Neural cell (in vitro differentiated cells): ENCODE measurements around the gene CTNNA2. TPM values are rescaled to one million over a fixed set of nuclear protein-coding genes. Genes with fewer than 3 reads are reported as not detected.

Experiments used
- H2AFZ ChIP-seq: fragments of 200-600, 300-800 bp; sonication (generic), shearing (Covaris generic); 2 replicates; pipeline ENCODE4 v1.6.0; 2014; ENCODE audit warnings: low read depth, mild to moderate bottlenecking, antibody characterized with exemption, low read length, moderate library complexity
- H3F3A ChIP-seq: fragments of 200-600 bp; shearing (Covaris generic); 2 replicates; pipeline ENCODE4 v1.6.1; 2016; ENCODE audit warnings: mild to moderate bottlenecking, moderate library complexity, mixed read lengths, antibody characterized with exemption, low read length; ENCODE audit not compliant: insufficient read depth, poor library complexity, severe bottlenecking
- H3K27ac ChIP-seq: fragments of 200-600, 300-800 bp; sonication (generic), shearing (Covaris generic); 2 replicates; pipeline ENCODE4 v1.5.1; 2014; ENCODE audit warnings: mild to moderate bottlenecking, low read length, moderate library complexity
- H3K27me3 ChIP-seq: fragments of 300-800, 200-600 bp; sonication (generic), shearing (Covaris generic); 2 replicates; pipeline ENCODE4 v1.6.0; 2014; ENCODE audit warnings: mild to moderate bottlenecking, low read depth, low read length, moderate library complexity; ENCODE audit not compliant: insufficient read depth
- H3K36me3 ChIP-seq: fragments of 300-800, 200-600 bp; sonication (generic), shearing (Covaris generic); 2 replicates; pipeline ENCODE4 v1.5.1; 2014; ENCODE audit warnings: mild to moderate bottlenecking, antibody characterized with exemption, low read length, moderate library complexity; ENCODE audit not compliant: insufficient read depth
- H3K4me2 ChIP-seq: fragments of 300-800, 200-600 bp; sonication (generic), shearing (Covaris generic); 2 replicates; pipeline ENCODE4 v1.6.0; 2014; ENCODE audit warnings: mild to moderate bottlenecking, low read length
- H3K4me3 ChIP-seq: fragments of 300-800, 200-600 bp; sonication (generic), shearing (Covaris generic); 2 replicates; pipeline ENCODE4 v1.5.1; 2014; ENCODE audit warnings: mild to moderate bottlenecking, low read length, moderate library complexity
- H3K79me2 ChIP-seq: fragments of 200-600 bp; shearing (Covaris generic); replicated peaks from 2 replicates; pipeline ENCODE4 v1.6.0; 2014; ENCODE audit warnings: mild to moderate bottlenecking, low read length, moderate library complexity; ENCODE audit not compliant: insufficient read depth
- H3K9ac ChIP-seq: fragments of 300-800, 200-600 bp; sonication (generic), shearing (Covaris generic); 2 replicates; pipeline ENCODE4 v1.6.1; 2016; ENCODE audit warnings: mild to moderate bottlenecking, low read length, mixed read lengths
- H3K9me2 ChIP-seq: fragments of 200-600 bp; shearing (Covaris generic); 2 replicates; pipeline ENCODE4 v1.6.1; 2016; ENCODE audit warnings: mild to moderate bottlenecking, low read length, mixed read lengths; ENCODE audit not compliant: insufficient read depth
- H3K9me3 ChIP-seq: fragments of 200-600, 300-800 bp; sonication (generic), shearing (Covaris generic); 2 replicates; pipeline ENCODE4 v1.6.1; 2016; ENCODE audit warnings: mild to moderate bottlenecking, mixed run types, low read length, moderate library complexity, mixed read lengths
- H4K20me1 ChIP-seq: fragments of 200-600 bp; shearing (Covaris generic); 2 replicates; pipeline ENCODE4 v1.6.1; 2016; ENCODE audit warnings: mild to moderate bottlenecking, mixed run types; ENCODE audit not compliant: insufficient read depth
- CTCF ChIP-seq: fragments of 450-650 bp; IDR thresholded peaks from 2 replicates; pipeline ENCODE4 v1.5.1; 2014; ENCODE audit warnings: antibody characterized with exemption, mild to moderate bottlenecking, moderate library complexity; ENCODE audit not compliant: poor library complexity, severe bottlenecking
- EP300 ChIP-seq: fragments of 450-650 bp; conservative IDR thresholded peaks from 2 replicates; pipeline ENCODE4 v1.6.1; 2014; ENCODE audit warnings: antibody characterized with exemption, mild to moderate bottlenecking, moderate library complexity; ENCODE audit not compliant: poor library complexity, severe bottlenecking
- EZH2 ChIP-seq: fragments of 200-600, 300-800 bp; shearing (Covaris generic), sonication (generic); IDR thresholded peaks from 2 replicates; pipeline ENCODE4 v1.6.1; 2014; ENCODE audit warnings: antibody characterized with exemption, low read length, borderline replicate concordance, mild to moderate bottlenecking; ENCODE audit not compliant: insufficient read depth, poor library complexity, severe bottlenecking
- MXI1 ChIP-seq: fragments of 450-650 bp; conservative IDR thresholded peaks from 2 replicates; pipeline ENCODE4 v1.6.1; 2014; ENCODE audit warnings: antibody characterized with exemption, mild to moderate bottlenecking; ENCODE audit not compliant: poor library complexity, severe bottlenecking
- POLR2AphosphoS5 ChIP-seq: IDR thresholded peaks from 2 replicates; pipeline ENCODE4 v1.6.1; 2012
- RAD21 ChIP-seq: fragments of 450-650 bp; conservative IDR thresholded peaks from 2 replicates; pipeline ENCODE4 v1.6.1; 2014; ENCODE audit warnings: antibody characterized with exemption, mild to moderate bottlenecking, moderate library complexity
- REST ChIP-seq: IDR thresholded peaks from 2 replicates; pipeline ENCODE4 v1.6.1; 2012; ENCODE audit warnings: borderline replicate concordance
- SMC3 ChIP-seq: fragments of 450-650 bp; conservative IDR thresholded peaks from 2 replicates; pipeline ENCODE4 v1.6.1; 2014; ENCODE audit warnings: antibody characterized with exemption, mild to moderate bottlenecking, moderate library complexity; ENCODE audit not compliant: poor library complexity
- TAF1 ChIP-seq: IDR thresholded peaks from 2 replicates; pipeline ENCODE4 v1.6.1; 2012; ENCODE audit warnings: low read depth
- polyA plus RNA-seq: library from polyadenylated mRNA; depleted of rRNA; stranded (reverse); fragments of >200 nt; gene quantifications from 2 replicates; pipeline ENCODE4 v1.2.3, GENCODE V29; 2014

The CTNNA2 gene
- polyA plus RNA-seq, 1 donor from 2014 or later, result 194 TPM

GRCh38 chr2:79638410-79638809 is 125.6 kb downstream of the CTNNA2 start:
- H3K36me3 ChIP-seq, result no peaks in the 10 kb centered on the region
- H3K4me3 ChIP-seq, result no peak overlapping the region
- H3K4me2 ChIP-seq, result no peak overlapping the region
- H3K9ac ChIP-seq, result no peak overlapping the region
- no peaks in the 10 kb centered on the region for H3K9me3 ChIP-seq
- H3F3A ChIP-seq, result no peaks in the 10 kb centered on the region
- H3K27me3 ChIP-seq, result no peaks in the 10 kb centered on the region
- no peak for TF ChIP-seq CTCF
- no peak for TF ChIP-seq RAD21
- TF ChIP-seq SMC3, result no peak
- no peak for TF ChIP-seq TAF1
- no peak for TF ChIP-seq MXI1
- TF ChIP-seq POLR2AphosphoS5, result no peak
- no peak for TF ChIP-seq REST
- TF ChIP-seq EP300, result no peak
- TF ChIP-seq EZH2, result no peak
- H3K79me2 ChIP-seq, result no peaks in the 10 kb centered on the region
- no peak overlapping the region for H2AFZ ChIP-seq
- H3K9me2 ChIP-seq, result no peaks in the 10 kb centered on the region
- H3K27ac ChIP-seq, result no peak overlapping the region
- no peaks in the 10 kb centered on the region for H4K20me1 ChIP-seq

GRCh38 chr2:79638954-79639353 is 126.1 kb downstream of the CTNNA2 start:
- Histone ChIP-seq H3K27ac (no peak overlapping the region), H3K4me2 (no peak overlapping the region), H4K20me1 (no peaks in the 10 kb centered on the region), H3K27me3 (no peaks in the 10 kb centered on the region), H2AFZ (no peak overlapping the region), H3K9me3 (no peaks in the 10 kb centered on the region), H3K36me3 (no peaks in the 10 kb centered on the region), H3F3A (no peaks in the 10 kb centered on the region), H3K4me3 (no peak overlapping the region), H3K9ac (no peak overlapping the region), H3K79me2 (no peaks in the 10 kb centered on the region), H3K9me2 (no peaks in the 10 kb centered on the region)
- TF ChIP-seq RAD21 (no peak), REST (no peak), SMC3 (no peak), EZH2 (no peak), POLR2AphosphoS5 (no peak), TAF1 (no peak), EP300 (no peak), MXI1 (no peak), CTCF (no peak)
